HepG2 (cell line): Measurements from ENCODE around the gene TAS2R60. TPM values are rescaled to one million over a fixed set of nuclear protein-coding genes. Genes with fewer than 3 reads are reported as not detected.

Experiments used
- ATAC-seq: fragments of 200-7000 bp; cut with Tn5 transposase; 3 replicates; pipeline ENCODE4 v1.9.1; 2020; ENCODE audit warnings: mild to moderate bottlenecking, moderate library complexity
- BruUV-seq: library from RNA; stranded (reverse); fragments of 400-500 nt; replicated peaks from 2 replicates; lab custom pipeline; 2021; lab: Mats Ljungman, UMichigan
- CTCF ChIA-PET: fragments of 300-600 bp; formaldehyde crosslinking; extraction: SDS; loops from one replicate; lab custom pipeline; 2021; ENCODE audit warnings: low total read pairs, inconsistent platforms, low intra/inter-chr PET ratio; lab: Yijun Ruan, JAX
- POLR2A ChIA-PET: fragments of 350-600 bp; sonication (Branson Sonifier 250); formaldehyde crosslinking; loops from one replicate; lab custom pipeline; 2020; ENCODE audit warnings: antibody characterized with exemption, inconsistent platforms; lab: Yijun Ruan, JAX
- DNase-seq: peaks from one replicate; pipeline ENCODE4 v3.0.0-alpha.2; 2015; ENCODE audit warnings: low spot score
- FAIRE-seq: peaks from 3 replicates; lab custom pipeline; 2011; peaks lifted over from hg19 to GRCh38; lab: Jason Lieb, UNC
- H2AFZ ChIP-seq: one replicate; pipeline ENCODE4 v1.6.1; 2011; ENCODE audit warnings: low read length, inconsistent platforms
- H3K27ac ChIP-seq: fragments of 300-600 bp; 3 replicates; pipeline ENCODE4 v1.8.0; 2011; ENCODE audit warnings: mixed run types, mild to moderate bottlenecking, mixed read lengths, low read length, inconsistent platforms; ENCODE audit not compliant: insufficient read depth; ENCODE audit errors: extremely low read length
- H3K27me3 ChIP-seq, 2 experiments: fragments of 200-600 bp in 1 of 2; 2 replicates in 1 of 2; 3 replicates in 1 of 2; pipeline versions ENCODE4 v1.6.0 to v1.8.0; 2011; ENCODE audit warnings: low read length in 2 of 2, mild to moderate bottlenecking in 2 of 2, moderate library complexity in 2 of 2, inconsistent platforms in 1 of 2; ENCODE audit not compliant: insufficient read depth in 2 of 2, control insufficient read depth in 1 of 2
- H3K36me3 ChIP-seq, 2 experiments: fragments of 200-600 bp in 1 of 2; replicated peaks in 1 of 2; 2 replicates in 1 of 2; 3 replicates in 1 of 2; pipeline versions ENCODE4 v1.5.1 to v1.8.0; 2011; ENCODE audit warnings: low read length in 2 of 2, inconsistent platforms in 1 of 2; ENCODE audit not compliant: insufficient read depth in 2 of 2, control insufficient read depth in 1 of 2
- H3K4me1 ChIP-seq: 2 replicates; pipeline ENCODE4 v1.5.1; 2012; ENCODE audit warnings: low read length, inconsistent platforms; ENCODE audit not compliant: insufficient read depth
- H3K4me2 ChIP-seq: 2 replicates; pipeline ENCODE4 v1.6.0; 2011; ENCODE audit warnings: low read depth, low read length, inconsistent platforms
- H3K4me3 ChIP-seq, 3 experiments: fragments of 200-600 bp in 1 of 3; sonication (generic), shearing (Covaris generic) in 1 of 3; replicated peaks in 1 of 3; 2 replicates each; pipeline ENCODE4 v1.5.1; 2011 to 2016; ENCODE audit warnings: low read length in 3 of 3, inconsistent platforms in 2 of 3, low read depth in 2 of 3, mild to moderate bottlenecking in 2 of 3, control low read depth in 1 of 3, mixed read lengths in 1 of 3; ENCODE audit not compliant: insufficient read depth in 1 of 3
- H3K79me2 ChIP-seq: one replicate; pipeline ENCODE4 v1.6.1; 2011; ENCODE audit warnings: low read length, inconsistent platforms; ENCODE audit not compliant: insufficient read depth
- H3K9ac ChIP-seq: 2 replicates; pipeline ENCODE4 v1.6.0; 2011; ENCODE audit warnings: mild to moderate bottlenecking, low read depth, low read length, inconsistent platforms; ENCODE audit not compliant: insufficient read depth
- H3K9me3 ChIP-seq: 2 replicates; pipeline ENCODE4 v1.5.1; 2012; ENCODE audit warnings: mild to moderate bottlenecking, low read length
- H4K20me1 ChIP-seq: 2 replicates; pipeline ENCODE4 v1.6.0; 2011; ENCODE audit warnings: inconsistent platforms, mild to moderate bottlenecking, low read length, moderate library complexity; ENCODE audit not compliant: insufficient read depth
- ARNTL ChIP-seq: sonication (generic); formaldehyde crosslinking; IDR thresholded peaks from 2 replicates; pipeline ENCODE4 v1.4.0; 2020; ENCODE audit warnings: mild to moderate bottlenecking, missing genetic modification reagents
- CREB1 ChIP-seq, 2 experiments: fragments of 450-650 bp in 1 of 2; IDR thresholded peaks; 2 replicates each; pipeline ENCODE4 v1.6.1; 2016 to 2017; ENCODE audit warnings: control low read depth in 1 of 2, mild to moderate bottlenecking in 1 of 2, missing compliant biosample characterization in 1 of 2, missing genetic modification characterization in 1 of 2
- GATAD2A ChIP-seq: IDR thresholded peaks from 2 replicates; pipeline ENCODE4 v1.6.1; 2016
- KAT2B ChIP-seq: fragments of 150-350 bp; IDR thresholded peaks from 2 replicates; pipeline ENCODE4 v1.6.1; 2014; ENCODE audit warnings: low read depth, low read length, borderline replicate concordance
- MXD3 ChIP-seq: IDR thresholded peaks from 2 replicates; pipeline ENCODE4 v1.6.1; 2016; ENCODE audit warnings: mild to moderate bottlenecking, missing biosample characterization, missing genetic modification reagents
- MXD4 ChIP-seq: IDR thresholded peaks from 2 replicates; pipeline ENCODE4 v1.6.1; 2016; ENCODE audit warnings: mild to moderate bottlenecking, missing biosample characterization, missing genetic modification reagents
- NFATC3 ChIP-seq: sonication (generic); formaldehyde crosslinking; IDR thresholded peaks from 2 replicates; pipeline ENCODE4 v1.5.1; 2020; ENCODE audit warnings: mild to moderate bottlenecking, missing genetic modification reagents
- NFE2L1 ChIP-seq: sonication (generic); formaldehyde crosslinking; IDR thresholded peaks from 2 replicates; pipeline ENCODE4 v1.4.0; 2020; ENCODE audit warnings: missing genetic modification reagents, mild to moderate bottlenecking, borderline replicate concordance
- NFKBIZ ChIP-seq: IDR thresholded peaks from 2 replicates; pipeline ENCODE4 v1.6.1; 2018; ENCODE audit warnings: missing genetic modification reagents, missing compliant biosample characterization
- PHF20 ChIP-seq: sonication (generic); formaldehyde crosslinking; IDR thresholded peaks from 2 replicates; pipeline ENCODE4 v1.5.0; 2020; ENCODE audit warnings: mild to moderate bottlenecking, missing genetic modification reagents
- SAFB2 ChIP-seq: sonication (generic); formaldehyde crosslinking; IDR thresholded peaks from 2 replicates; pipeline ENCODE4 v1.5.1; 2020; ENCODE audit warnings: missing genetic modification reagents, low read depth, mild to moderate bottlenecking, borderline replicate concordance
- ZEB1 ChIP-seq: IDR thresholded peaks from 2 replicates; pipeline ENCODE4 v1.6.1; 2012; ENCODE audit warnings: mild to moderate bottlenecking, low read depth, inconsistent platforms; ENCODE audit not compliant: insufficient replicate concordance
- ZMAT3 ChIP-seq: sonication (generic); formaldehyde crosslinking; conservative IDR thresholded peaks from 2 replicates; pipeline ENCODE4 v1.7.0; 2021; ENCODE audit warnings: missing genetic modification reagents
- ZNF451 ChIP-seq: sonication (generic); formaldehyde crosslinking; IDR thresholded peaks from 2 replicates; pipeline ENCODE4 v1.5.0; 2020; ENCODE audit warnings: mild to moderate bottlenecking, missing genetic modification reagents
- ZNF672 ChIP-seq: sonication (generic); formaldehyde crosslinking; IDR thresholded peaks from 2 replicates; pipeline ENCODE4 v1.8.1; 2022; ENCODE audit warnings: missing genetic modification reagents
- WGBS: methylation state at CpG from one replicate; pipeline ENCODE4 v1.1.6; 2017; ENCODE audit warnings: low lambda C conversion rate; 5-methylcytosine and 5-hydroxymethylcytosine counted together
- in situ Hi-C: cut with HindIII; loops from 2 replicates; pipeline ENCODE4 v1.10.0; 2017; ENCODE audit warnings: low pct_unique_long_range_greater_than_20kb; ENCODE audit not compliant: extremely low pct_ligation_motif_present
- intact Hi-C: fragments of 100-400 bp; cut with micrococcal nuclease; formaldehyde crosslinking; loops from one replicate; pipeline ENCODE4 v1.10.0; 2022; ENCODE audit not compliant: unreplicated experiment
- polyA plus RNA-seq, 8 experiments: library from polyadenylated mRNA; depleted of rRNA in 3 of 8; stranded (reverse) in 7 of 8; unstranded in 1 of 8; fragments of >200 nt; fragmentation: Illumina TruSeq in 4 of 8; extraction: Trizol in 4 of 8; gene quantifications; 2 replicates each; pipeline versions ENCODE4 v1.2.1 to v1.2.3, GENCODE V29; 2011 to 2016; ENCODE audit warnings: low read depth in 4 of 8, missing spikeins in 1 of 8, mixed read lengths in 1 of 8; ENCODE audit not compliant: insufficient read depth in 1 of 8
- total RNA-seq, 5 experiments: library from RNA; depleted of rRNA; stranded (reverse); fragments of >200 nt; fragmentation: Illumina TruSeq; extraction: Trizol; gene quantifications; 2 replicates each; pipeline ENCODE4 v1.2.3, GENCODE V29; 2016; ENCODE audit warnings: low read depth in 1 of 5
- TF ChIP-seq, protein P1 (sequence below): sonication (generic); formaldehyde crosslinking; IDR thresholded peaks from 2 replicates; pipeline ENCODE4 v1.5.1; 2020; ENCODE audit warnings: missing genetic modification reagents, mild to moderate bottlenecking, borderline replicate concordance
- TF ChIP-seq, protein P2 (sequence below): sonication (generic); formaldehyde crosslinking; IDR thresholded peaks from 2 replicates; pipeline ENCODE4 v1.4.0; 2020; ENCODE audit warnings: missing genetic modification reagents
- TF ChIP-seq, protein P3 (sequence below): sonication (generic); formaldehyde crosslinking; IDR thresholded peaks from 2 replicates; pipeline ENCODE4 v1.8.0; 2023; ENCODE audit warnings: mild to moderate bottlenecking, missing genetic modification reagents
- TF ChIP-seq, protein P4 (sequence below): IDR thresholded peaks from 2 replicates; pipeline ENCODE4 v1.6.1; 2016; ENCODE audit warnings: missing compliant biosample characterization, missing genetic modification reagents, borderline replicate concordance

Gene TAS2R60
- total and polyA plus RNA-seq, 2 of the 13 experiments (the other 11 are each of a cell fraction or from before 2014, with no cell fraction given): not detected

- Histone ChIP-seq H3K4me3 (peak overlapping the region in 1 of 3 experiments; percentile 47; a peak in 3 of 6 replicates), H3K79me2 (no peaks in the 10 kb centered on the region), H3K9ac (peak overlapping the region; percentile 27; the same call in 1 of the 2 replicates), H3K27me3 (no peaks in the 10 kb centered on the region), H4K20me1 (no peaks in the 10 kb centered on the region), H3K36me3 (peaks cover 0 to 3% of the 10 kb centered on the region in 2 experiments; a peak in 1 of 5 replicates), H3K27ac (peak overlapping the region; percentile 66), H3K4me1 (peaks cover 61% of the 10 kb centered on the region), H2AFZ (no peak overlapping the region), H3K4me2 (peak overlapping the region; percentile 78), H3K9me3 (no peaks in the 10 kb centered on the region)
- DNase-seq (peak; percentile 85), ATAC-seq (peak; percentile 88), FAIRE-seq (peak; percentile 91)
- ChIA-PET CTCF (no interaction called here), POLR2A (interaction anchor here (0.7 to 2.5 kb wide), 10 partner anchors 10 to 505 kb away, joined by 3 to 24 read pairs (median 6); partner anchors contain the start of genes CASP2, EPHA1 and GSTK1)
- in situ Hi-C loops: loop anchor here (25.0 kb wide), 1 partner anchor 517 kb away; the partner anchor contains the start of gene TCAF1
- intact Hi-C loops: loop anchor here (1.0 kb wide), 1 partner anchor 14 kb away; the partner anchor contains the start of gene ZYX
- 31% methylated on average over 15 of the region's 21 CpGs for WGBS
- no TSS peak for BruUV-seq
- peak; percentile 89 for TF ChIP-seq GATAD2A
- TF ChIP-seq, protein P1, sequence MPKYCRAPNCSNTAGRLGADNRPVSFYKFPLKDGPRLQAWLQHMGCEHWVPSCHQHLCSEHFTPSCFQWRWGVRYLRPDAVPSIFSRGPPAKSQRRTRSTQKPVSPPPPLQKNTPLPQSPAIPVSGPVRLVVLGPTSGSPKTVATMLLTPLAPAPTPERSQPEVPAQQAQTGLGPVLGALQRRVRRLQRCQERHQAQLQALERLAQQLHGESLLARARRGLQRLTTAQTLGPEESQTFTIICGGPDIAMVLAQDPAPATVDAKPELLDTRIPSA: no peak
- TF ChIP-seq, protein P2, sequence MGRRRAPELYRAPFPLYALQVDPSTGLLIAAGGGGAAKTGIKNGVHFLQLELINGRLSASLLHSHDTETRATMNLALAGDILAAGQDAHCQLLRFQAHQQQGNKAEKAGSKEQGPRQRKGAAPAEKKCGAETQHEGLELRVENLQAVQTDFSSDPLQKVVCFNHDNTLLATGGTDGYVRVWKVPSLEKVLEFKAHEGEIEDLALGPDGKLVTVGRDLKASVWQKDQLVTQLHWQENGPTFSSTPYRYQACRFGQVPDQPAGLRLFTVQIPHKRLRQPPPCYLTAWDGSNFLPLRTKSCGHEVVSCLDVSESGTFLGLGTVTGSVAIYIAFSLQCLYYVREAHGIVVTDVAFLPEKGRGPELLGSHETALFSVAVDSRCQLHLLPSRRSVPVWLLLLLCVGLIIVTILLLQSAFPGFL (CRISPR knock-in tag): no peak
- TF ChIP-seq ZNF451 (CRISPR knock-in tag): peak; percentile 58; the same call in 1 of the 2 replicates
- no peak for TF ChIP-seq CREB1 (IDR thresholded peaks at IDR 0.05)
- TF ChIP-seq CREB1 (CRISPR knock-in tag; IDR thresholded peaks at IDR 0.05): no peak
- no peak for TF ChIP-seq NFE2L1 (CRISPR knock-in tag)
- TF ChIP-seq ZEB1: peak; percentile 21
- TF ChIP-seq NFKBIZ (CRISPR knock-in tag): peak; percentile 46; the same call in 1 of the 2 replicates
- TF ChIP-seq, protein P3, sequence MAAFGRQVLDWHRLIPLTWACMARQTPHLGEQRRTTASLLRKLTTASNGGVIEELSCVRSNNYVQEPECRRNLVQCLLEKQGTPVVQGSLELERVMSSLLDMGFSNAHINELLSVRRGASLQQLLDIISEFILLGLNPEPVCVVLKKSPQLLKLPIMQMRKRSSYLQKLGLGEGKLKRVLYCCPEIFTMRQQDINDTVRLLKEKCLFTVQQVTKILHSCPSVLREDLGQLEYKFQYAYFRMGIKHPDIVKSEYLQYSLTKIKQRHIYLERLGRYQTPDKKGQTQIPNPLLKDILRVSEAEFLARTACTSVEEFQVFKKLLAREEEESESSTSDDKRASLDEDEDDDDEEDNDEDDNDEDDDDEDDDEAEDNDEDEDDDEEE: no peak
- TF ChIP-seq KAT2B: no peak
- TF ChIP-seq MXD4 (CRISPR knock-in tag): no peak
- no peak for TF ChIP-seq PHF20 (CRISPR knock-in tag)
- no peak for TF ChIP-seq ARNTL (CRISPR knock-in tag)
- TF ChIP-seq SAFB2 (CRISPR knock-in tag): no peak
- no peak for TF ChIP-seq ZMAT3
- TF ChIP-seq, protein P4, sequence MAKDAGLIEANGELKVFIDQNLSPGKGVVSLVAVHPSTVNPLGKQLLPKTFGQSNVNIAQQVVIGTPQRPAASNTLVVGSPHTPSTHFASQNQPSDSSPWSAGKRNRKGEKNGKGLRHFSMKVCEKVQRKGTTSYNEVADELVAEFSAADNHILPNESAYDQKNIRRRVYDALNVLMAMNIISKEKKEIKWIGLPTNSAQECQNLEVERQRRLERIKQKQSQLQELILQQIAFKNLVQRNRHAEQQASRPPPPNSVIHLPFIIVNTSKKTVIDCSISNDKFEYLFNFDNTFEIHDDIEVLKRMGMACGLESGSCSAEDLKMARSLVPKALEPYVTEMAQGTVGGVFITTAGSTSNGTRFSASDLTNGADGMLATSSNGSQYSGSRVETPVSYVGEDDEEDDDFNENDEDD (CRISPR knock-in tag): peak; percentile 56; the same call in 1 of the 2 replicates
- no peak for TF ChIP-seq NFATC3 (CRISPR knock-in tag)
- TF ChIP-seq MXD3 (CRISPR knock-in tag): no peak
- TF ChIP-seq ZNF672 (CRISPR knock-in tag): no peak
Observed at GRCh38 chr7:143395187-143396149, 47.8 kb upstream of the TAS2R60 start.
